ENCODE results near the gene AP2M1.
"Not testable (repeated sequence)": the region's sequence is repeated elsewhere in the genome, so short reads cannot be mapped to it uniquely, and the experiment has no call there.

Gene AP2M1

GRCh38 chr3:184158404-184158803, 16.3 kb upstream of the AP2M1 start:
- DNase-seq = no peak

- DNase-seq = no peak
Observed at GRCh38 chr3:184160456-184160855, 14.2 kb upstream of the AP2M1 start.

DNA sequence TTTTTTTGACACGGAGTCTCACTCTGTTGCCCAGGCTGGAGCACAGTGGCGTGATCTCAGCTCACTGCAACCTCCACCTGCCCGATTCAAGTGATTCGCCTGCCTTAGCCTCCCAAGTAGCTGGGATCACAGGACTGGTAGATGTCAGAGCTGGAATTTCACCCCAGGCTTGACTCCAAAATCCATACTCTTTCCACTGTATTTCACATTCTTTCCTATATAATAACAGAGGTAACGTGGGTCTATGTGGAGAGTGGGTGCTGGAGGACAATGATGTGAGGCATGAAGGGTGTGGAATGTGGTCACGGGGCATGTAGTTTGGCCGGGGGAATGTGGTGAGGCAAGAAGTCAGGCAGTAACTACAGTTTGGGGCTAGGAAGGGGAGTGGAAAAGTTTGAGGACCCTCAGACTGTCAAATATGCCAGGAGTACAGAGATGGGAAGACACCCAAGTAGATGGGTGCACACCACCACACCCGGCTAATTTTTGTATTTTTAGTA, 12.0 kb upstream of the AP2M1 start:
- not testable (repeated sequence) for DNase-seq

GRCh38 chr3:184164648-184165330, 9.9 kb upstream of the AP2M1 start:
- DNase-seq = no peak

DNA sequence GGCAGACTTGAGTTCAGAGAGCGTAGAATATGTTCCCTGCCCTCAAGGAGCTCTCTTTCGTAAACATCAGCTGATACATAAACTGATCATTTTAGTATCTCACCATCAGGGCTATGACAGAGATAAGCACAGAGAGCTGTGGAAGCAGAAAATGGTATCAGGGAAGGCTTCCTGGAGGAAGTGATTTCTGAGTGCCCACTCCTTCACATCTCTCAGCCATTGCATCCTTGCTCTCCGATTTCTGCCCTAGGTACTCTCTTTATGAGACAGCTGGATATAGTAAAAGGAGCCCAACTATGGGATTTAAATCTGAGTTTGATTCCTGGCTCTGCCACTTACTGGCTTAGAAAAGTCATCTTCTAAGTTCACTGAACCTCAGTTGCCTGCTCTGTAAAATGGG, 9.1 kb upstream of the AP2M1 start:
- DNase-seq = no peak

GRCh38 chr3:184166671-184167070, 8.0 kb upstream of the AP2M1 start:
- no peak for DNase-seq

- no peak for DNase-seq
Observed at GRCh38 chr3:184167786-184168185, 6.9 kb upstream of the AP2M1 start.

DNA sequence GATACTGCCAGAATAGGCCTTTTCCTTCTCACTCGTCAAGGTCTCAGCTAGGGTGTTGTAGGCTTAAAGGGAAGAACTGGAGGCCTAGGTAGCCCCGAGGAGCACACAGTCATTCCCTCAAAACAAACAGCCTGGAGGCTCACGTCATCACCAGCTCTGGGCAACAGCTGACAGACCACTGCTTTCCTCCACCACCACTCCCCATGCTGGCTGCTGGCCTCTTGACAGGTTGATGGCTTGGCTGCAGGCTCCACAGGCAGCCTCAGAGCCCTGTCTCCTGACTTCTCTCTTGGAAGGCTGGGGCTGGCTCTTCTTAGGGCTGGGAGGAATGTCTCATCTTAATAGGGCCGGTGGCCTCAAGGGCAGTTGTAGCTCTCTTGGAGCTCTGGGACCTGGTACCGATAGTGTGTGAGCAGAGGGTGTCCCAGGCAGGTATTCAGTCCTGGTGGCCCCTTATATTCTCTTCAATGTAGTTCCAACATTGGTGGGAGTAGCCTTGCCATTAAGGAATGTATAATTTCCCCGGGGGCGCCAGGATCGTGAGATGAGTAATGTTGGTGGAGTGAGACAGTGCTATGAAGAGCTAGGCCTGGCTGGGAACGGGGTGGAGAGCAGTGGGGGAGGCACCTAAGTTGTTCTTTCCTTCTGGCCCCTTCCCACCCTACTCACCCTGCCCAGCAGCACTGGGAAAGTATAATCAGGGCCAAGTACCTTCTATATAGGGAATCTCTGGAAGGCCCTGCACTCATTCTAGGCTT, 6.1 kb upstream of the AP2M1 start:
- DNase-seq = no peak

DNA sequence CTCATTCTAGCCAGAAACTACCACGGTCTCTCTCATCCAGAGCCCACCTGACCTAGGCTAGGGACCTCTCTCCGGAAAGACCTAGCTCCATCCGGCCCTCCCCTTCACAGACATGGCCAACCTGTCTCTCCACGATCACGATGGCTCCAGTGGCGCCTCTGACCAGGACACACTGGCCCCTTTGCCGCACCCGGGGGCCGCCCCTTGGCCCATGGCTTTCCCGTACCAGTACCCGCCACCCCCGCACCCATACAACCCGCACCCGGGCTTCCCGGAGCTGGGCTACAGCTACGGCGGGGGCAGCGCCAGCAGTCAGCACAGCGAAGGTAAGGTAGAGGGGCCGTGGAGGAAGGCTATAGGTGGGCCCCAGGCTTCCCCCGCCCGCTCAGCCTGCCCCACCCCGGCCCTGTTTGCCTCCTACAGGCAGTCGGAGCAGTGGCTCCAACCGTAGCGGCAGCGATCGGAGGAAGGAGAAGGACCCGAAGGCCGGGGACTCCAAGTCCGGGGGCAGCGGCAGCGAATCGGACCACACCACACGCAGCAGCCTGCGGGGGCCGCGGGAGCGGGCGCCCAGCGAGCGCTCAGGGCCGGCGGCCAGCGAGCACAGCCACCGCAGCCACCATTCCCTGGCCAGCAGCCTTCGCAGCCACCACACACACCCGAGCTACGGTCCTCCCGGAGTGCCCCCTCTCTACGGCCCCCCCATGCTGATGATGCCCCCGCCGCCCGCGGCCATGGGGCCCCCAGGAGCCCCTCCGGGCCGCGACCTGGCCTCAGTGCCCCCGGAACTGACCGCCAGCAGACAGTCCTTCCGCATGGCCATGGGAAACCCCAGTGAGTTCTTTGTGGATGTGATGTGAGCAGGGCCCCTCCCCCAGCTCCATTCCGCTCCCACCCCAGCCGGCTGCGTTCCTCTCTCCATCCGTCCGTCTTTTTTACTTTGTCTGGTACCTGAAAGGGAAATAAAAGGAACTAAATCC, 4.5 kb upstream of the AP2M1 start:
- no peak for DNase-seq

- no peak for DNase-seq
Observed at GRCh38 chr3:184171562-184171961, 3.1 kb upstream of the AP2M1 start.

DNA sequence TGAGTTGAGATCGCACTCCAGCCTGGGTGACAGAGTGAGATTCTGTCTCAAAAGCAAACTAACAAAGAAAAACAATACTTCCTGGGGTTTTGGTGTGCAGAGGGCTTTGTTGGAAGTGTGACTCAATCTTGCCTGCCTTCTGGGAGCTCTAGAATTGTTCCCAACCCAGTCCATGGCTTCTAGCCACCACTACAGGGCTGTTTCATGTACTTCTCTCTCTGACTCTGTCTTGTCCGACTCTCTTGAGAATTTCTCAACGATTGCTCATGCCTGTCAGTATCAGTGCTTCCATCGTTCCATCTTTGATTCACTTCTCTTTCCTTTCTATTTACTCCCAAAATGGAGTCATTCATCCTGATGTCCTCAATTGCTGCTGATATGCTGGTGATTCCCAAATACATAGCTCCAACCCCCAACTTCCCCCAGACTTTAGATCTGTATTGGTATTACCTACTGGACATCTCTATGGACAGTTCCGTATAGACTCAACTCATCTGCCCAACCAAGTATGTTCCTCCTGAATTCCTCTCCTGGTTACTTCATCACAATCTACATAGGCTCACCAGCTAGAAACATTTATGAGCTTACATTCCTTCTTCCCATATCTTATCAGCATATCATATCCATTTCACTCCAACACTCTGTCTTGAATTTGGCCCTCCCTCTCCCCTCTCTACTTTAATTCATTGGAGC, 1.8 kb upstream of the AP2M1 start:
- no peak for DNase-seq

DNA sequence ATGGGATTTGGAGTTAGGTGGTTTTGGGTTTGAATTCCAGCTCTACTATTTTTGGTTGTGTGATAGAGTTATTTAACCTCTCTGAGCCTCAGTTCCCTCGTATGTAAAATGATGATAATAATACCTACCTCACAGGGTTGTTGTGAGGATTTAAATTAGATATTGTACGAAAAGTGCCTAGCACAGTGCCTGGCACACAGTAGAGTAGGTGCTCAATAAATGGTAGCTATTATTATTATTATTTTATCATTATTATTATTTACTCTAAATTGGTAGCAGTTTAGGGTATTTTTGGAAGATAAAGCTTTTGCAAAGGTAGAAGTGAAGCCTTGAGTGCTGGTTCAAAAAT, 1.3 kb upstream of the AP2M1 start:
- DNase-seq = no peak

GRCh38 chr3:184174284-184174645, 390 bp upstream of the AP2M1 start:
- no peak for DNase-seq

GRCh38 chr3:184175506-184175905, 851 bp downstream of the AP2M1 start:
- DNase-seq = no peak

GRCh38 chr3:184175981-184176376, 1.3 kb downstream of the AP2M1 start:
- no peak for DNase-seq

GRCh38 chr3:184176377-184177330, 2.0 kb downstream of the AP2M1 start:
- DNase-seq = no peak

DNA sequence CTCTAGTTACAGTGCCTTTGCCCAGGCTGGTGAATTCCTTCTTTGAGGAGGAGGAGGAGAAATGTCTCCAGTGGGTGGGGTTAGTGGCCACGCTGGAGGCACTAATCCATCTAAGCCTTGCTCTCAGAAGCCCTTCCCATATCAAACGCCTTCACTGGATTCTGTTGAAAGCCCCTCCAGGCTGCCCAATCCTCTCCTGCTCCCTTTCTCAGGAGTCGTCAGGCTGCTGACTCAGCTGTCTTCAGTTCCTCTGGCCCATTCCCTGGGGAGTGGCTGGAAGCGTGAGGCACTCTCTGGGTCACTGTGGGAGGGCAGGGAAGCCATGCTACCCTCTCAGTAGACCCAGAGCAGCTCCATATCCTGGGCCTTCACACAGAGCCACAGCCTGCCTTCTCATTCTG, 2.7 kb downstream of the AP2M1 start:
- no peak for DNase-seq

GRCh38 chr3:184177767-184178306, 3.2 kb downstream of the AP2M1 start:
- DNase-seq = no peak

GRCh38 chr3:184178521-184179138, 4.0 kb downstream of the AP2M1 start:
- DNase-seq = no peak

DNA sequence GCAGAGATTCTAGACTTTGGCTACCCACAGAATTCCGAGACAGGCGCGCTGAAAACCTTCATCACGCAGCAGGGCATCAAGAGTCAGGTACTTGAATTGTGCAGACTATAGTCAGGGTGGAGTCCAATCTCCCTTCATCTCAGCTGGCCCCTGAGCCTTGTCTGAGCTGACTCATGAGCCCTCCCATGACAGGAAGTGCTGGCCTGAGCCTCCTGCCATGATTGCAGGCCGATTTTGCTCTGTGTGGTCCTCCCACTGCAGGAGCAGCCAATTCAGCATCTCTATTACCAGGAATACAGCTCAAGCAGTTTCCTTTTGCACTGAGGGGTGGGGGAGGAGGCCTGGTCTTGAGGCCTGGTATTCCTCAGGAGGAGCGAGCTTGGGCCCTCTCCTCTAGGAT, 5.5 kb downstream of the AP2M1 start:
- DNase-seq = no peak

DNA sequence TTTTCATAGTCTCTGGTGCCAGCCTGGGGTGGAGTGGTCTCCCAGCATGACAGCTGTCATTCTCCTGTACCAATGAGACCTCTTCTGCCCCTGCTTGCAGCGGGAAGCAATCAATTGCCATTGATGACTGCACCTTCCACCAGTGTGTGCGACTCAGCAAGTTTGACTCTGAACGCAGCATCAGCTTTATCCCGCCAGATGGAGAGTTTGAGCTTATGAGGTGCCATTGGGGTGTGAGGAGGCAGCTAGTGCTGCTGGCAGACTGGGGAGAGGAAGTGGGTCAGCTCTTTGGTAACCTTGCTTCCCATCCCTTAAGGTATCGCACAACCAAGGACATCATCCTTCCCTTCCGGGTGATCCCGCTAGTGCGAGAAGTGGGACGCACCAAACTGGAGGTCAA, 6.9 kb downstream of the AP2M1 start:
- no peak for DNase-seq
